GM12865 (cell line): ENCODE data around the gene DMRTC2.
A peak's percentile ranks its signal among the peaks of the same experiment; 100 is the strongest.

Source experiments
- DNase-seq: peaks from one replicate; pipeline ENCODE4 v3.0.0; 2010; ENCODE audit warnings: low read depth
- H3K4me3 ChIP-seq: 2 replicates; pipeline ENCODE4 v1.5.1; 2011; ENCODE audit warnings: mild to moderate bottlenecking, low read depth, low read length, control low read depth
- CTCF ChIP-seq: IDR thresholded peaks from 2 replicates; pipeline ENCODE4 v1.5.1; 2011; ENCODE audit warnings: low read length, control low read depth, low read depth, inconsistent platforms; ENCODE audit not compliant: insufficient read depth; ENCODE audit errors: missing control alignments

DMRTC2 gene

GRCh38 chr19:41882568-41883462 lies 38.0 kb downstream of the DMRTC2 start, which contains the start of gene ARHGEF1:
Gene ARHGEF1 (plus strand): TSS chr19:41883184. CDS start chr19:41888083, 4,899 bp downstream.
- TF ChIP-seq CTCF, result no peak
- DNase-seq, result peak; percentile 77
- H3K4me3 ChIP-seq, result peak within 1 kb of the TSS; percentile 96

- H3K4me3 ChIP-seq, result peak overlapping the region; percentile 96
- TF ChIP-seq CTCF, result no peak
- DNase-seq, result no peak
Observed at GRCh38 chr19:41883463-41883820, 38.6 kb downstream of the DMRTC2 start.

GRCh38 chr19:41883821-41884733 lies 39.2 kb downstream of the DMRTC2 start:
- peak overlapping the region; percentile 96 for H3K4me3 ChIP-seq
- TF ChIP-seq CTCF, result no peak
- DNase-seq, result peak; percentile 99

GRCh38 chr19:41886761-41887710 lies 42.2 kb downstream of the DMRTC2 start:
- TF ChIP-seq CTCF, result no peak
- peak overlapping the region; percentile 62 for H3K4me3 ChIP-seq
- peak; percentile 85 for DNase-seq

- TF ChIP-seq CTCF, result peak; percentile 35
- DNase-seq, result peak; percentile 82
- peak overlapping the region; percentile 62 for H3K4me3 ChIP-seq
Observed at GRCh38 chr19:41887711-41888382, 43.0 kb downstream of the DMRTC2 start.

GRCh38 chr19:41888926-41889325 lies 44.1 kb downstream of the DMRTC2 start:
- H3K4me3 ChIP-seq, result no peak overlapping the region
- DNase-seq, result no peak
- no peak for TF ChIP-seq CTCF
